PC-9 (cell line): Measurements from ENCODE around the gene ANKRD33B. TPM values are rescaled to one million over a fixed set of nuclear protein-coding genes. Genes with fewer than 3 reads are reported as not detected.

ENCODE experiments used
- BruUV-seq: library from RNA; stranded (reverse); fragments of 400-500 nt; replicated peaks from 2 replicates; lab custom pipeline; 2021; lab: Mats Ljungman, UMichigan
- CTCF ChIA-PET: fragments of 300-600 bp; sonication (Branson Sonifier 250); formaldehyde crosslinking; loops from one replicate; lab custom pipeline; 2022; ENCODE audit warnings: antibody characterized with exemption; lab: Charles Lee
- POLR2A ChIA-PET: fragments of 300-600 bp; sonication (Branson Sonifier 250); formaldehyde crosslinking; loops from one replicate; lab custom pipeline; 2022; ENCODE audit warnings: antibody characterized with exemption; ENCODE audit not compliant: unreplicated experiment; lab: Charles Lee
- DNase-seq, 2 experiments: peaks; one replicate each; pipeline versions ENCODE4 v3.0.0 to v3.0.0-alpha.2; 2015 to 2022; ENCODE audit warnings: mixed read lengths in 1 of 2
- H2AFZ ChIP-seq: fragments of 200-600 bp; sonication (generic); 2 replicates; pipeline ENCODE4 v1.8.1; 2017; ENCODE audit warnings: antibody characterized with exemption
- H3F3A ChIP-seq: fragments of 200-600 bp; sonication (generic); 2 replicates; pipeline ENCODE4 v1.8.1; 2017; ENCODE audit warnings: antibody characterized with exemption, mild to moderate bottlenecking, low read depth; ENCODE audit not compliant: insufficient read depth
- H3K27ac ChIP-seq: fragments of 200-600 bp; sonication (generic); 2 replicates; pipeline ENCODE4 v1.6.1; 2016; ENCODE audit warnings: mixed run types
- H3K27me3 ChIP-seq: fragments of 200-600 bp; sonication (generic); 2 replicates; pipeline ENCODE4 v1.6.1; 2016; ENCODE audit warnings: low read depth, mixed run types; ENCODE audit not compliant: insufficient read depth
- H3K36me3 ChIP-seq: fragments of 200-600 bp; sonication (generic); 2 replicates; pipeline ENCODE4 v1.6.1; 2016; ENCODE audit warnings: low read depth, mixed run types
- H3K4me1 ChIP-seq: fragments of 200-600 bp; sonication (generic); replicated peaks from 2 replicates; pipeline ENCODE4 v1.6.1; 2016; ENCODE audit warnings: mixed run types; ENCODE audit not compliant: insufficient read depth
- H3K4me2 ChIP-seq: fragments of 200-600 bp; sonication (generic); 2 replicates; pipeline ENCODE4 v1.6.1; 2017; ENCODE audit warnings: mixed run types
- H3K4me3 ChIP-seq: fragments of 200-600 bp; sonication (generic); 2 replicates; pipeline ENCODE4 v1.6.1; 2016; ENCODE audit warnings: mixed run types
- H3K79me2 ChIP-seq: fragments of 200-600 bp; sonication (generic); 2 replicates; pipeline ENCODE4 v1.6.1; 2017; ENCODE audit warnings: low read depth, mixed run types
- H3K9me2 ChIP-seq: fragments of 200-600 bp; sonication (generic); 2 replicates; pipeline ENCODE4 v1.8.1; 2017; ENCODE audit warnings: mild to moderate bottlenecking; ENCODE audit not compliant: insufficient read depth
- H3K9me3 ChIP-seq: fragments of 200-600 bp; sonication (generic); 2 replicates; pipeline ENCODE4 v1.8.1; 2016; ENCODE audit warnings: low read depth; ENCODE audit not compliant: insufficient read depth
- H4K20me1 ChIP-seq: fragments of 200-600 bp; sonication (generic); 2 replicates; pipeline ENCODE4 v1.8.1; 2017; ENCODE audit not compliant: insufficient read depth
- CTCF ChIP-seq: fragments of 200-600 bp; sonication (generic); conservative IDR thresholded peaks from 2 replicates; pipeline ENCODE4 v1.6.1; 2017; ENCODE audit warnings: mixed run types, antibody characterized with exemption, mild to moderate bottlenecking, moderate library complexity
- EZH2 ChIP-seq: fragments of 200-600 bp; sonication (generic); IDR thresholded peaks from 2 replicates; pipeline ENCODE4 v1.8.0; 2017; ENCODE audit warnings: antibody characterized with exemption, low read depth
- intact Hi-C: fragments of 100-400 bp; cut with micrococcal nuclease; formaldehyde crosslinking; loops from one replicate; pipeline ENCODE4 v1.10.0; 2022; ENCODE audit not compliant: unreplicated experiment
- total RNA-seq: library from RNA; stranded (reverse); gene quantifications from 2 replicates; pipeline ENCODE4 v1.2.3, GENCODE V29; 2021

Gene ANKRD33B
- total RNA-seq, 1 experiment from 2014 or later, result 32.1 TPM

GRCh38 chr5:10690460-10691440 is 126.9 kb downstream of the ANKRD33B start:
- Histone ChIP-seq H3K4me1 (peaks cover 18% of the 10 kb centered on the region), H3K9me3 (no peaks in the 10 kb centered on the region), H3F3A (peaks cover 5% of the 10 kb centered on the region; the same call in 1 of the 2 replicates), H3K4me2 (no peak overlapping the region), H4K20me1 (peaks cover 13% of the 10 kb centered on the region; the same call in 1 of the 2 replicates), H3K27ac (no peak overlapping the region), H3K79me2 (peaks cover 42% of the 10 kb centered on the region), H3K27me3 (no peaks in the 10 kb centered on the region), H3K36me3 (peaks cover 23% of the 10 kb centered on the region; the same call in 1 of the 2 replicates), H3K4me3 (no peak overlapping the region), H3K9me2 (no peaks in the 10 kb centered on the region), H2AFZ (no peak overlapping the region)
- intact Hi-C loops, result loop anchor here (10.0 kb wide), 2 partner anchors 274 to 924 kb away; no protein-coding TSS in a partner anchor
- ChIA-PET POLR2A (interaction anchor here (0.7 kb wide), 1 partner anchor 720 kb away, joined by 3 read pairs; no protein-coding TSS in a partner anchor), CTCF (interaction anchor here (0.6 to 1.0 kb wide), 3 partner anchors 133 to 238 kb away, joined by 3 to 10 read pairs (median 3); no protein-coding TSS in a partner anchor)
- TF ChIP-seq CTCF (no peak), EZH2 (no peak)
- DNase-seq, result no peak
- no TSS peak for BruUV-seq

- no peak overlapping the region for H3K27ac ChIP-seq
- CTCF ChIA-PET, result interaction anchor here (0.6 to 2.0 kb wide), 2 partner anchors 10 to 139 kb away, joined by 7 to 8 read pairs; no protein-coding TSS in a partner anchor
- H3F3A ChIP-seq, result peaks cover 11% of the 10 kb centered on the region; the same call in 1 of the 2 replicates
- intact Hi-C loops, result loop anchor here (10.0 kb wide), 2 partner anchors 273 to 923 kb away; no protein-coding TSS in a partner anchor
- DNase-seq, result no peak
- peak overlapping the region; percentile 3; the same call in 1 of the 2 replicates for H3K4me2 ChIP-seq
- H3K79me2 ChIP-seq, result peaks cover 42% of the 10 kb centered on the region
- H3K9me2 ChIP-seq, result no peaks in the 10 kb centered on the region
- no peak overlapping the region for H2AFZ ChIP-seq
- peaks cover 13% of the 10 kb centered on the region; the same call in 1 of the 2 replicates for H4K20me1 ChIP-seq
- peaks cover 24% of the 10 kb centered on the region for H3K4me1 ChIP-seq
- no TSS peak for BruUV-seq
- no peak overlapping the region for H3K4me3 ChIP-seq
- peaks cover 17% of the 10 kb centered on the region; the same call in 1 of the 2 replicates for H3K36me3 ChIP-seq
- TF ChIP-seq EZH2, result no peak
- TF ChIP-seq CTCF, result no peak
- no peaks in the 10 kb centered on the region for H3K9me3 ChIP-seq
- no peaks in the 10 kb centered on the region for H3K27me3 ChIP-seq
- POLR2A ChIA-PET, result interaction anchor here (0.7 kb wide), 1 partner anchor 140 kb away, joined by 4 read pairs; no protein-coding TSS in a partner anchor
Observed at GRCh38 chr5:10691826-10692785, 128.2 kb downstream of the ANKRD33B start.
